Naive thymus-derived CD4-positive, alpha-beta T cell (primary cell): ENCODE results near the gene ZMAT5. TPM values are rescaled to one million over a fixed set of nuclear protein-coding genes. Genes with fewer than 3 reads are reported as not detected.
A peak's percentile ranks its signal among the peaks of the same experiment; 100 is the strongest.
"Not testable (repeated sequence)": the region's sequence is repeated elsewhere in the genome, so short reads cannot be mapped to it uniquely, and the experiment has no call there.

Experiments
- ATAC-seq: fragments of 150-1000 bp; cut with Tn5 transposase; 2 replicates; pipeline ENCODE4 v1.10.0; 2021; ENCODE audit warnings: mild to moderate bottlenecking, moderate library complexity
- CTCF ChIA-PET: fragments of 350-600 bp; sonication (Branson Sonifier 250); formaldehyde crosslinking; loops from one replicate; lab custom pipeline; 2021; ENCODE audit warnings: antibody characterized with exemption; lab: Charles Lee
- POLR2A ChIA-PET: fragments of 350-600 bp; sonication (Branson Sonifier 250); formaldehyde crosslinking; loops from one replicate; lab custom pipeline; 2021; ENCODE audit warnings: antibody characterized with exemption, inconsistent platforms; lab: Charles Lee
- DNase-seq, 9 donors: peaks; one replicate each; pipeline versions ENCODE4 v3.0.0 to v3.0.0-alpha.2; 2020 to 2022; ENCODE audit warnings: mixed read lengths in 1 of 9
- H3K27ac ChIP-seq: one replicate; pipeline ENCODE4 v1.7.0; 2013; ENCODE audit warnings: mild to moderate bottlenecking, low read depth, low read length, moderate library complexity
- H3K27me3 ChIP-seq, 2 donors: one replicate each; pipeline ENCODE4 v1.7.0; 2013; ENCODE audit warnings: low read length in 2 of 2, mild to moderate bottlenecking in 2 of 2, moderate library complexity in 2 of 2; ENCODE audit not compliant: control insufficient read depth in 2 of 2, insufficient read depth in 2 of 2
- H3K36me3 ChIP-seq, 3 experiments: 1 replicate in 2 of 3; 2 replicates in 1 of 3; pipeline ENCODE4 v1.7.0; 2013; ENCODE audit warnings: low read length in 3 of 3, mild to moderate bottlenecking in 3 of 3, moderate library complexity in 1 of 3; ENCODE audit not compliant: insufficient read depth in 3 of 3, control insufficient read depth in 2 of 3
- H3K4me1 ChIP-seq, 2 donors: one replicate each; pipeline ENCODE4 v1.7.0; 2013; ENCODE audit warnings: low read length in 2 of 2, mild to moderate bottlenecking in 2 of 2, moderate library complexity in 1 of 2; ENCODE audit not compliant: control insufficient read depth in 2 of 2, insufficient read depth in 2 of 2
- H3K4me3 ChIP-seq: 2 replicates; pipeline ENCODE4 v1.7.0; 2013; ENCODE audit warnings: mild to moderate bottlenecking, low read length
- H3K9me3 ChIP-seq, 3 experiments: 1 replicate in 2 of 3; 2 replicates in 1 of 3; pipeline ENCODE4 v1.7.0; 2013; ENCODE audit warnings: low read length in 3 of 3; ENCODE audit not compliant: control insufficient read depth in 2 of 3
- H3K27ac Mint-ChIP-seq, 9 donors: one replicate each; pipeline ENCODE4 v1.8.0; 2020 to 2022; ENCODE audit warnings: mixed read lengths in 9 of 9, mild to moderate bottlenecking in 8 of 9, moderate library complexity in 5 of 9, inconsistent platforms in 2 of 9
- H3K27me3 Mint-ChIP-seq, 5 donors: one replicate each; pipeline ENCODE4 v1.8.0; 2021 to 2022; ENCODE audit warnings: mixed read lengths in 5 of 5, mild to moderate bottlenecking in 1 of 5
- H3K36me3 Mint-ChIP-seq, 5 donors: one replicate each; pipeline ENCODE4 v1.8.0; 2020 to 2022; ENCODE audit warnings: mixed read lengths in 5 of 5, mild to moderate bottlenecking in 3 of 5, inconsistent platforms in 1 of 5
- H3K4me1 Mint-ChIP-seq, 7 donors: one replicate each; pipeline ENCODE4 v1.8.0; 2020 to 2022; ENCODE audit warnings: mixed read lengths in 7 of 7, mild to moderate bottlenecking in 3 of 7, inconsistent platforms in 1 of 7
- H3K4me3 Mint-ChIP-seq, 10 donors: one replicate each; pipeline ENCODE4 v1.8.0; 2020 to 2022; ENCODE audit warnings: mild to moderate bottlenecking in 10 of 10, mixed read lengths in 10 of 10, moderate library complexity in 6 of 10, inconsistent platforms in 2 of 10
- H3K9me3 Mint-ChIP-seq, 11 donors: one replicate each; pipeline ENCODE4 v1.8.0; 2020 to 2022; ENCODE audit warnings: mixed read lengths in 11 of 11, mild to moderate bottlenecking in 4 of 11, inconsistent platforms in 1 of 11, moderate library complexity in 1 of 11
- intact Hi-C, 2 donors: fragments of 100-400 bp; cut with micrococcal nuclease; formaldehyde crosslinking; loops; one replicate each; pipeline ENCODE4 v1.15.1; 2023
- polyA plus RNA-seq, 2 donors: library from polyadenylated mRNA; unstranded; fragments of 300-500 nt; fragmentation: Illumina TruSeq; gene quantifications; one replicate each; pipeline ENCODE4 v1.2.3, GENCODE V29; 2021
- total RNA-seq, 6 experiments: library from RNA in 5 of 6; stranded (reverse) in 5 of 6; gene quantifications; 1 replicate in 5 of 6; 2 replicates in 1 of 6; pipeline ENCODE4 v1.2.3 and lab custom pipeline; 2021 to 2026

The ZMAT5 gene
- total and polyA plus RNA-seq, 7 experiments from 2014 or later: 12.9 to 55.0 (median 14.9) TPM

GRCh38 chr22:29758068-29758622 is 8.7 kb downstream of the ZMAT5 start:
- no peak for DNase-seq
- CTCF ChIA-PET: no interaction called here

GRCh38 chr22:29757096-29757495 is 9.7 kb downstream of the ZMAT5 start:
- Histone ChIP-seq H3K4me1 (no peaks in the 10 kb centered on the region), H3K4me3 (no peak overlapping the region), H3K9me3 (no peaks in the 10 kb centered on the region), H3K36me3 (peaks cover 0 to 8% (median 0%) of the 10 kb centered on the region in 3 experiments), H3K27ac (no peak overlapping the region), H3K27me3 (no peaks in the 10 kb centered on the region)
- no peak for ATAC-seq
- Mint-ChIP-seq H3K4me1 (peaks cover 0 to 12% (median 3%) of the 10 kb centered on the region in 7 donors), H3K4me3 (no peak overlapping the region), H3K27ac (no peak overlapping the region), H3K27me3 (no peaks in the 10 kb centered on the region), H3K9me3 (no peaks in the 10 kb centered on the region), H3K36me3 (peaks cover 0 to 16% (median 0%) of the 10 kb centered on the region in 5 donors)
- ChIA-PET CTCF (interaction anchor here (0.7 kb wide), 1 partner anchor 15 kb away, joined by 5 read pairs; no protein-coding TSS in a partner anchor), POLR2A (interaction anchor here (0.6 kb wide), 1 partner anchor 210 kb away, joined by 6 read pairs; no protein-coding TSS in a partner anchor)
- DNase-seq: no peak
- intact Hi-C loops: no loop called here

More at GRCh38 chr22:29758068-29758622, 8.7 kb downstream of the ZMAT5 start:
- Mint-ChIP-seq H3K27ac (peak overlapping the region in 1 of 9 donors; percentile 30), H3K9me3 (no peaks in the 10 kb centered on the region), H3K4me1 (peaks cover 0 to 12% (median 0%) of the 10 kb centered on the region in 7 donors), H3K36me3 (peaks cover 0 to 16% (median 0%) of the 10 kb centered on the region in 5 donors), H3K4me3 (no peak overlapping the region), H3K27me3 (no peaks in the 10 kb centered on the region)
- no peak overlapping the region for H3K27ac ChIP-seq
- intact Hi-C loops: no loop called here
- H3K4me1 ChIP-seq: no peaks in the 10 kb centered on the region
- peaks cover 0 to 8% (median 0%) of the 10 kb centered on the region in 3 experiments for H3K36me3 ChIP-seq
- no peaks in the 10 kb centered on the region for H3K27me3 ChIP-seq
- no peak for ATAC-seq
- POLR2A ChIA-PET: no interaction called here
- no peaks in the 10 kb centered on the region for H3K9me3 ChIP-seq
- no peak overlapping the region for H3K4me3 ChIP-seq

- ChIA-PET POLR2A (no interaction called here), CTCF (no interaction called here)
- Histone ChIP-seq H3K4me3 (no peak overlapping the region), H3K4me1 (peaks cover 0 to 3% of the 10 kb centered on the region in 2 donors), H3K27me3 (no peaks in the 10 kb centered on the region), H3K36me3 (peaks cover 0 to 8% (median 0%) of the 10 kb centered on the region in 3 experiments), H3K9me3 (no peaks in the 10 kb centered on the region), H3K27ac (no peak overlapping the region)
- Mint-ChIP-seq H3K9me3 (no peaks in the 10 kb centered on the region), H3K27ac (no peak overlapping the region), H3K27me3 (no peaks in the 10 kb centered on the region), H3K36me3 (peaks cover 0 to 16% (median 0%) of the 10 kb centered on the region in 5 donors), H3K4me1 (peaks cover 0 to 12% (median 8%) of the 10 kb centered on the region in 7 donors), H3K4me3 (no peak overlapping the region)
- ATAC-seq (no peak), DNase-seq (no peak)
- intact Hi-C loops: no loop called here
Observed at GRCh38 chr22:29756341-29756740, 10.5 kb downstream of the ZMAT5 start.

- Mint-ChIP-seq H3K4me1 (peaks cover 4 to 12% (median 11%) of the 10 kb centered on the region in 7 donors), H3K4me3 (no peak overlapping the region), H3K27me3 (no peaks in the 10 kb centered on the region), H3K36me3 (peaks cover 0 to 16% (median 2%) of the 10 kb centered on the region in 5 donors), H3K9me3 (no peaks in the 10 kb centered on the region), H3K27ac (no peak overlapping the region)
- ChIA-PET CTCF (no interaction called here), POLR2A (no interaction called here)
- Histone ChIP-seq H3K27me3 (no peaks in the 10 kb centered on the region), H3K4me3 (no peak overlapping the region), H3K27ac (no peak overlapping the region), H3K36me3 (peaks cover 0 to 8% (median 0%) of the 10 kb centered on the region in 3 experiments), H3K9me3 (no peaks in the 10 kb centered on the region), H3K4me1 (peaks cover 0 to 7% of the 10 kb centered on the region in 2 donors)
- no peak for ATAC-seq
- DNase-seq: no peak
- intact Hi-C loops: no loop called here
Observed at GRCh38 chr22:29755889-29756288, 10.9 kb downstream of the ZMAT5 start.

GRCh38 chr22:29754658-29755395 is 12.0 kb downstream of the ZMAT5 start:
- DNase-seq, H3K27ac Mint-ChIP-seq, H3K9me3 Mint-ChIP-seq, H3K27me3 ChIP-seq, H3K27ac ChIP-seq, intact Hi-C loops, CTCF ChIA-PET, H3K36me3 ChIP-seq, H3K27me3 Mint-ChIP-seq, POLR2A ChIA-PET, H3K4me3 Mint-ChIP-seq, H3K4me1 ChIP-seq, H3K4me3 ChIP-seq, H3K9me3 ChIP-seq, ATAC-seq: not testable (repeated sequence)
- Mint-ChIP-seq H3K36me3 (peaks cover 0 to 19% (median 6%) of the 10 kb centered on the region in 5 donors), H3K4me1 (peaks cover 11 to 23% (median 18%) of the 10 kb centered on the region in 7 donors)

GRCh38 chr22:29753808-29754657 is 12.8 kb downstream of the ZMAT5 start:
- CTCF ChIA-PET: no interaction called here
- Histone ChIP-seq H3K9me3 (no peaks in the 10 kb centered on the region), H3K4me1 (peaks cover 0 to 9% of the 10 kb centered on the region in 2 donors), H3K4me3 (no peak overlapping the region), H3K27me3 (no peaks in the 10 kb centered on the region), H3K27ac (no peak overlapping the region), H3K36me3 (peaks cover 0 to 8% (median 0%) of the 10 kb centered on the region in 3 experiments)
- Mint-ChIP-seq H3K27me3 (no peaks in the 10 kb centered on the region), H3K27ac (no peak overlapping the region), H3K4me1 (peaks cover 11 to 27% (median 22%) of the 10 kb centered on the region in 7 donors), H3K36me3 (peaks cover 4 to 16% (median 8%) of the 10 kb centered on the region in 5 donors), H3K9me3 (no peaks in the 10 kb centered on the region), H3K4me3 (no peak overlapping the region)
- intact Hi-C loops: no loop called here
- ATAC-seq (no peak), DNase-seq (no peak)
- POLR2A ChIA-PET: no interaction called here
